Activated B cell treated with CpG ODN at 0.5 μM for 24 hours (primary cell): ENCODE measurements around the gene NUBP1. TPM values are rescaled to one million over a fixed set of nuclear protein-coding genes. Genes with fewer than 3 reads are reported as not detected.

Source experiments
- ATAC-seq: fragments of 200-7000 bp; cut with Tn5 transposase; one replicate; pipeline ENCODE4 v1.10.0; 2021; ENCODE audit warnings: low read depth, mild to moderate bottlenecking, moderate library complexity
- CTCF ChIA-PET: fragments of 350-600 bp; sonication (Branson Sonifier 250); formaldehyde crosslinking; loops from one replicate; lab custom pipeline; 2021; ENCODE audit warnings: antibody characterized with exemption; lab: Charles Lee
- POLR2A ChIA-PET: fragments of 350-600 bp; sonication (Branson Sonifier 250); formaldehyde crosslinking; loops from one replicate; lab custom pipeline; 2021; ENCODE audit warnings: antibody characterized with exemption; lab: Charles Lee
- DNase-seq: peaks from one replicate; pipeline ENCODE4 v3.0.0; 2022
- H3K27ac Mint-ChIP-seq: one replicate; pipeline ENCODE4 v1.8.0; 2020; ENCODE audit warnings: mixed read lengths
- H3K27me3 Mint-ChIP-seq: one replicate; pipeline ENCODE4 v1.8.0; 2021; ENCODE audit warnings: mixed read lengths
- H3K36me3 Mint-ChIP-seq: one replicate; pipeline ENCODE4 v1.8.0; 2021; ENCODE audit warnings: low read depth, mixed read lengths
- H3K4me1 Mint-ChIP-seq: one replicate; pipeline ENCODE4 v1.8.0; 2021; ENCODE audit warnings: mixed read lengths
- H3K4me3 Mint-ChIP-seq: one replicate; pipeline ENCODE4 v1.8.0; 2020; ENCODE audit warnings: mild to moderate bottlenecking, mixed read lengths
- H3K9me3 Mint-ChIP-seq: one replicate; pipeline ENCODE4 v1.8.0; 2020; ENCODE audit warnings: mixed read lengths
- intact Hi-C: fragments of 100-400 bp; cut with micrococcal nuclease; formaldehyde crosslinking; loops from one replicate; pipeline ENCODE4 v1.15.1; 2024
- total RNA-seq: library from RNA; stranded (reverse); gene quantifications from 2 replicates; pipeline ENCODE4 v1.2.3, GENCODE V29; 2022
- TF ChIP-seq, protein P1 (sequence below): fragments of 200-600 bp; IDR thresholded peaks from one replicate; pipeline ENCODE4 v1.8.0; 2022; ENCODE audit warnings: antibody characterized with exemption, mild to moderate bottlenecking

The NUBP1 gene
- total RNA-seq, 1 donor from 2014 or later = 74.1 TPM

DNA sequence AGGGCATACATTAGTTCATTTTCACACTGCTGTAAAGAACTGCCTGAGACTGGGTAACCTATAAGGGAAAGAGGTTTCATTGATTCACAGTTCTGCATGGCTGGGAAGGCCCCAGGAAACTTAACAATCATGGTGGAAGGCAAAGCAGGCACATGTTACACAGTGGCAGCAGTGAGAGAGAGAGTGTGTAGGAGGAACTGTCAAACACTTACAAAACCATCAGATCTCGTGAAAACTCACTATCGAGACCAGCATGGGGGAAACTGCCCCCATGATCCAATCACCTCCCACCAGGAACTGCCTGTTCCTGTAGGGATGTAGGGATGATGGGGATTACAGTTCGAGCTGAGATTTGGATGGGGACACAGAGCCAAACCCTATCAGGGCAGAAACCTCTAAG lies 17.2 kb downstream of the NUBP1 start:
- H3K36me3 Mint-ChIP-seq = peaks cover 91% of the 10 kb centered on the region
- no peak overlapping the region for H3K4me3 Mint-ChIP-seq
- H3K9me3 Mint-ChIP-seq = no peaks in the 10 kb centered on the region
- ATAC-seq (no peak), DNase-seq (no peak)
- intact Hi-C loops = no loop called here
- POLR2A ChIA-PET = interaction anchor here (1.2 to 1.6 kb wide), 2 partner anchors 11 to 17 kb away, joined by 3 read pairs; partner anchors contain the start of gene NUBP1
- peak overlapping the region; percentile 19 for H3K27ac Mint-ChIP-seq
- CTCF ChIA-PET = no interaction called here
- H3K4me1 Mint-ChIP-seq = peaks cover 34% of the 10 kb centered on the region
- TF ChIP-seq, protein P1, sequence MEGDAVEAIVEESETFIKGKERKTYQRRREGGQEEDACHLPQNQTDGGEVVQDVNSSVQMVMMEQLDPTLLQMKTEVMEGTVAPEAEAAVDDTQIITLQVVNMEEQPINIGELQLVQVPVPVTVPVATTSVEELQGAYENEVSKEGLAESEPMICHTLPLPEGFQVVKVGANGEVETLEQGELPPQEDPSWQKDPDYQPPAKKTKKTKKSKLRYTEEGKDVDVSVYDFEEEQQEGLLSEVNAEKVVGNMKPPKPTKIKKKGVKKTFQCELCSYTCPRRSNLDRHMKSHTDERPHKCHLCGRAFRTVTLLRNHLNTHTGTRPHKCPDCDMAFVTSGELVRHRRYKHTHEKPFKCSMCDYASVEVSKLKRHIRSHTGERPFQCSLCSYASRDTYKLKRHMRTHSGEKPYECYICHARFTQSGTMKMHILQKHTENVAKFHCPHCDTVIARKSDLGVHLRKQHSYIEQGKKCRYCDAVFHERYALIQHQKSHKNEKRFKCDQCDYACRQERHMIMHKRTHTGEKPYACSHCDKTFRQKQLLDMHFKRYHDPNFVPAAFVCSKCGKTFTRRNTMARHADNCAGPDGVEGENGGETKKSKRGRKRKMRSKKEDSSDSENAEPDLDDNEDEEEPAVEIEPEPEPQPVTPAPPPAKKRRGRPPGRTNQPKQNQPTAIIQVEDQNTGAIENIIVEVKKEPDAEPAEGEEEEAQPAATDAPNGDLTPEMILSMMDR = no peak
- no peaks in the 10 kb centered on the region for H3K27me3 Mint-ChIP-seq

DNA sequence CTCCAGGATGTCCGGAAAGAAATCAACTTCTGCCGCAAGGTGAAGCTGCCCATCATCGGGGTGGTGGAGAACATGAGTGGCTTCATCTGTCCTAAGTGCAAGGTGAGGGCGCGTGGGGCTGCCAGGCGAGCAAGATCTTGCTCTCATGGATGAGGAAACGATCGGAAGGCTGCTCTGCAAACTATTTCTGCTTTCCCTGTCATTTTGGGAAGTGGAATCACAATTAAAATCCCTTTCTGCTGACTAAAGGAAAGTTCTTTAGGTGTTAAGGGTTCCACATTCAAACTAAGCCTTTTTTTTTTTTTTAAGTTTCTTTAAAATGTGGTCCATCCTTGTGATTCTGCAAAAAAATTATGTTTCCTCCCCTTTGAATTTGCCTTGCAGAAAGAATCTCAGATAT lies 17.7 kb downstream of the NUBP1 start:
- no peaks in the 10 kb centered on the region for H3K9me3 Mint-ChIP-seq
- H3K27me3 Mint-ChIP-seq = no peaks in the 10 kb centered on the region
- no peak overlapping the region for H3K4me3 Mint-ChIP-seq
- H3K27ac Mint-ChIP-seq = no peak overlapping the region
- H3K36me3 Mint-ChIP-seq = peaks cover 93% of the 10 kb centered on the region
- CTCF ChIA-PET = no interaction called here
- peaks cover 39% of the 10 kb centered on the region for H3K4me1 Mint-ChIP-seq
- TF ChIP-seq, protein P1 = no peak
- DNase-seq = no peak
- no peak for ATAC-seq
- POLR2A ChIA-PET = interaction anchor here (1.2 kb wide), 1 partner anchor 11 kb away, joined by 3 read pairs; no protein-coding TSS in a partner anchor
- intact Hi-C loops = no loop called here

DNA sequence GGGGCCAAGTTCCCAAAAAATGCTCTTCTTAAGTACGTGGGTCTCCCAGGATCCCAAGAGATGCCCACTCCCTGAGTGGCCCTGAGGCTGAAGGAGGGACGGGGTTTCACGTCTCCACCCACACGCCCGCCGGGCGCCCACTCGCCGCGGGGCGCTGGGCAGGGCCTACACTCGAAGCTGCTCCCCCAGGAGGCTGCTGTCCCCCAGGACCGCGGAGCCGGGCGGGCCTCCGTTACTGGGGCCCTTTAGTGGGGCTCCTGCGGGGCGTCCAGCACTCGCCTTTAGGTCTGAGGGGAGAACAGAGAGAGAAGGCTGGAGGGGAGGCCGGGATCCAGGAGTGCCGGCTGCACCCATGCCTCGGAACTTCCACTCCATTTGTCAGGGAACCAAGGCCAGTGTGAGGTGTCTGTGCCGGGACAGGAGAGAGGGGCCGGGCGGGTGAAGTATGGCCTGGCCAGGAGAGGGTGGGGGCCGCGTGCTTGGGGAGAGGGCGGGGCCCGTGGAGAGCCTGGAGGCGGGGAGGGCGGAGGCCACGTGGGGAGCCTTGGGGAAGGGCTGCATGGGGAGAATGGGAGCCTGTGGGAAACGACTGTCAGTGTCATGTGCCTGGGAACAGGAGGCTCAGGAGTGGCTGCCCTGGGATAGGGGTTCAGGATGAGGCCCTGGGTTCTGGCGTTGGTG lies 18.8 kb downstream of the NUBP1 start:
- Mint-ChIP-seq H3K9me3 (no peaks in the 10 kb centered on the region), H3K27ac (no peak overlapping the region), H3K4me3 (no peak overlapping the region), H3K36me3 (peaks cover 87% of the 10 kb centered on the region), H3K4me1 (peaks cover 45% of the 10 kb centered on the region), H3K27me3 (no peaks in the 10 kb centered on the region)
- ChIA-PET CTCF (no interaction called here), POLR2A (no interaction called here)
- TF ChIP-seq, protein P1 = no peak
- DNase-seq = no peak
- intact Hi-C loops = no loop called here
- ATAC-seq = no peak

DNA sequence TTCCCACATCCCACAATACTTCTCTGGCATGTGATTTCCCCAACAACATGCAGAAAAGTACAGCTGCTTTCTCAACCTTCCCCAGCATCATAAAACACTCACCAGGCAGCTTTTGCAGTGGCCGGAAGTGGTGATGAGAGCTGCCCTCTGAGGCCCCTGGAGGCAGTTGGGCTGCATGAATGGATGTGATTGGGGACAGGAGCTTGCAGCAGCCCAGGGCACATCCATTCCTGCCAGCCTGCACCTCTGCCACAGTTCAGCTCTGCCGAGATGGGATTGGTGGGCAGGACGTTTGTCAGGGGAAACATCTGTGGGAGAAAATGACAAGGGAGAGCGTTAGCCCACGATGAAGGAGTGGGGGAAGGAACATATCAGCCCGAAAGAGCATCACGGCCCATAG lies 19.8 kb downstream of the NUBP1 start:
- ChIA-PET POLR2A (interaction anchor here (1.0 kb wide), 1 partner anchor 12 kb away, joined by 8 read pairs; no protein-coding TSS in a partner anchor), CTCF (no interaction called here)
- H3K36me3 Mint-ChIP-seq = peaks cover 85% of the 10 kb centered on the region
- H3K9me3 Mint-ChIP-seq = no peaks in the 10 kb centered on the region
- TF ChIP-seq, protein P1 = no peak
- no peaks in the 10 kb centered on the region for H3K27me3 Mint-ChIP-seq
- H3K27ac Mint-ChIP-seq = peak overlapping the region; percentile 59
- H3K4me1 Mint-ChIP-seq = peaks cover 45% of the 10 kb centered on the region
- DNase-seq (no peak), ATAC-seq (no peak)
- no peak overlapping the region for H3K4me3 Mint-ChIP-seq
- intact Hi-C loops = no loop called here

DNA sequence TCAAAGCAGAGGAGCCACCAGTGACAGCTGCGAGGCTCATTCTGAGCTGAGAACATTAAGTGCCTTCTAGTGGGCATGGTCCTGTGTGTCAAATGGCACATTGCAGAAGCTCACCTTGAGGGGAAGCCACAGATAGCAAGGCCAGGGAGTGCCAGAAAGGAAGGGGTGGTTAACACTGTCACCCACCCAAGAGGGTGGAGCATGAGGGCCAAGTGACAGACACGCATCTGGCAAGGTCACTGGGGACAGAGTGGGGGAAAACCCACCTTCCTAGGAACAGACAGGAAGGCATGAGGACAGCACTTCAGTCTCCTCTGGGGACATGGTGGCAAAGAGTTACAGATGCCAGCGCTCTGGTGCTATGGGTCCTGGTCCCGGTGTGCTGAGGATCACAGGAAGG lies 22.1 kb downstream of the NUBP1 start:
- ATAC-seq = peak; percentile 97
- intact Hi-C loops = loop anchor here (1.0 to 2.0 kb wide), 6 partner anchors 12 to 153 kb away; partner anchors contain the start of gene CIITA

More for the DNA sequence above, 22.1 kb downstream of the NUBP1 start:
- H3K9me3 Mint-ChIP-seq = no peaks in the 10 kb centered on the region
- peaks cover 77% of the 10 kb centered on the region for H3K36me3 Mint-ChIP-seq
- DNase-seq = peak; percentile 57
- H3K4me3 Mint-ChIP-seq = peak overlapping the region; percentile 56
- H3K4me1 Mint-ChIP-seq = peaks cover 44% of the 10 kb centered on the region
- no peaks in the 10 kb centered on the region for H3K27me3 Mint-ChIP-seq
- ChIA-PET CTCF (interaction anchor here (1.0 to 1.1 kb wide), 2 partner anchors 13 to 150 kb away, joined by 3 read pairs; no protein-coding TSS in a partner anchor), POLR2A (interaction anchor here (0.7 to 2.4 kb wide), 16 partner anchors 9 to 166 kb away, joined by 3 to 25 read pairs (median 4); partner anchors contain the start of genes CIITA and NUBP1)
- TF ChIP-seq, protein P1 = no peak
- H3K27ac Mint-ChIP-seq = peak overlapping the region; percentile 84
